ENCODE results near the gene HS3ST3A1.
"Not testable (repeated sequence)": the region's sequence is repeated elsewhere in the genome, so short reads cannot be mapped to it uniquely, and the experiment has no call there.

The HS3ST3A1 gene

DNA sequence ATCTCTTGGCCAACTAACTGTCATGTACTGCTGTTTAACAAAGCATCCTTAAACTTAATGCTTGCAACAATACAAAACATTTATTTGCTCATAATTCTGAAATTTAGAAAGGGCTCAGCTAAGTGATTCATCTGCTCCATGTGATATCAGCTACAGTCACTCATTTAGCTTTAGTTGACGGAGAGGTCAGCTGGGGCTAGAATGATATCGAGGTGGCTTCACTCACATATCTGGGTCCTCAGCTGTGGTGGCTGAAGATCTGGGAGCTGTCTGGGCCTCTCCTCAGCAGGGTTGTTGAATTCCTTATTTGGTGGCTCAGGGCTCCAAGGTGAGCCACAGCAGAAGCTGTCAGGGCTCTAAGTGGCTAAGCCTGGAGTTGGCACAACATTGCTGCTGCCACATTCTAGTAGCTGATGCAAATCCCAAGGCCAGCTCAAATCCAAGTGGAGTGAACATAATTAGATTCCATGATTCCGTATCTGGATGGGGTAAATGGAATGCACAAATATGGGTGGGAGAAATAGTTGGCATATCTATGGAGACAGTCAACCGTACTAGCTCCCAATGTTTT lies 62.8 kb downstream of the HS3ST3A1 start:
- peak; percentile 32 for DNase-seq (ENCODE audit: low read depth)

DNA sequence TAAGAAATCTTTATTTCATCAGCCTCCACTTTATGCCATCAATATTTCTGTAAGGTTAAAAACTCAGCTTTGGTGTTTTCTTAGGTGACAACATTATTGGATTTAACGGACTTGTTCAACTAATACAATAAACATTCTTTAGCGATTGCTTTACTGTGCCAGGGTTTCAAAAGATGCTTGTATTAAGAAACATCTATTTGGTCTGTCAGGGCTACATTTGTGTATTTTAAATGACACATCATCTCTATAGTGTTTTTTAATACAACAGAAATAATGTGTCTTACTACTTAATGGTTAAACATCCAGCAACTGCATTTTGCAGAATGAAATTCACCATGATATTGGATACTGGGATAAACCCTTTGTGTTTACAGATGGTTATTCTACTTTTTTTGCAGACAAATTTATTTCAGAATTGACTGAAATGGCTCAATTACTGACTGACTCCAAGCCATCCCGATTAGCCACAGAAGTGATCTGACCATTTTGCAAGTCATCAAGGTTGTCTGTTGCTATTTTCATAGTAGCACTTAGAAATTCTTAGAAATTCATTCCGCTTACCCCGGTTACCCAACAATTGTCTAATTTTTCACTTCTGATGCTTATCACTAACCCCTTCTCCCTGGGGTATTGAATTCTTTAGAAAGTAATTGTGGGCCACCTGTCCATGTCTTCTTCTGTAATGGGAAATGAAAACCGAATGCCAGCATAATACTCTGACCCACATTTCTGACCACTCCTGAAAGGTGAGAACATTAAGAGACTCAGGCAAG lies 63.7 kb downstream of the HS3ST3A1 start:
- no peak for DNase-seq (ENCODE audit: low read depth)

DNA sequence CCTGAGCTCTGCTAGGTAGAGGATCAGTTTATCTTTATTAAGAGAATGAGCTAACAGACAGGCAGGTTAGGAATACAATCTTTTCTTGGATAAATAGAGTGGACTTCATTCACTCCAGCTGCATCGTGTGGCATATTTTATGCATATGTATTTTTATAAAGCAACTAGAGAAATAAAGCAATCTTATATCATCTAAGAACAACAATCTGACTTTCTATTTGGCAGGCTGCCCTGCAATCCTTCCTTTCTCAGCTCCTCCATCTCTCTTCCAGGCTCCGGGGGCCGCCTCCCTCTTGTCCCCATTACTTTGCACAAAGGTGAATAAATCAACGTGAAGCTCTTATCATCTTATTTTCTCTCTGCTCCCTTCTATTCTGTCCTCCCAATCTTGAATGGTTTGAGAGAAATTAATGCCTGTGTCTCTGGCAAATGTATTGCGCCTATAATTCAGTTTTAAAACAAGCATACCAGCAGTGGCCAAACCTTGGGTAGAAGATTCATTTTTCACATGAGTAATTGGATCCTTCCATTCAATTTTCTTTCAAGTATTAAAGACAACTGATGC lies 64.5 kb downstream of the HS3ST3A1 start:
- DNase-seq (ENCODE audit: low read depth), result no peak

DNA sequence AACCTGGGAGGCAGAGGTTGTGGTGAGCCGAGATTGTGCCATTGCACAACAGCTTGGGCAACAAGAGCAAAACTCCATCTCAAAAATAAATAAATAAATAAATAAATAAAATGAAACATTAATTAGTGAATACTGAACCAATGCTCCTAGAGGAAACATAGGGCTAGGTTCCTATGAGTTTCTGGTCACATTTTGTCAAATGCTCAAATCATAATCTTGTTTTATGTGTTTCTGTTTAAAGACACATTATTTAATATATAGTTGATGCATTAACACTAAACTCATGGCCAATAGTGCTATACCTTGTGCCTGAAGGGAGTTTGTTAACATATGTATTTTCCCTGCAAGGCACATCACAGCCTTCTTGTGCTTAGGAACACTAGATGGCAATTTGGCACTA lies 66.8 kb downstream of the HS3ST3A1 start:
- no peak for DNase-seq (ENCODE audit: low read depth)

DNA sequence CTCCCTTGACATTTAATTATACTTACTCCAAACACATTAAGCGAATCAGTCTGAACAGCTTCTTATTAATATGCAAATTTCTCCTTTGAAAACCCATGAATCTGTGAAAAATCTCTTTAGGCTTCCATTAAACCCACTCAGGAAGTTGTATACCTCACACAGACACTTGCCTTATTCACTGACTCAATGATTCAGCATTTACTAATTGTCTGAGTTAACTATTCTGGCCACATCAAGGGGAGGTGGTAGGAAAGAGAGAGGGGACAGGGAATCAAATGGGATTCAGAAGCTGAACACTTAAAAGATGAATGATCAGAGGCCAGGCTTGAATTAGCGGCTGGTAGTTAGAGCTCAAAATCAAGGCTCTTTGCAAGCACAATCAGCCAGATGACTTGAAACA lies 70.0 kb downstream of the HS3ST3A1 start:
- DNase-seq (ENCODE audit: low read depth), result no peak

DNA sequence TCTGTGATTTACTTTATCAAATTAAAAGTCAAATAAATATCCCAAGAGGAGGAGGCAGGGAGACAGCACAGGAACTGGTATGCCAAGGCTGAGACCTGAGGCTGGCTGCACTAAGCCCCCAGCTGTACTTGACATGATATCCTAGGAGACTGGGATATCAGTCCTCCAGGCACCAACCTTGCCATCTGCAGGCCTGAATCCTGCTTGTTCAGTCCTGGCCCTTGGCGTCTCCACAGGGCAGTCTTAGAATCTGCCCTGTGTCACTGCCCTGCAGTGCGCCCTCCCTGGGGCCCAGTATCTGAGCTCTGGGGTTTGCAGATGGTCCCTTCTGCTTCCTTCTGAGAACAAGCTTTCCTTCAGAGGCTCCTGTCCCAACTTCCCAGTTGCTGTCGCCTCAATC lies 75.9 kb downstream of the HS3ST3A1 start:
- no peak for DNase-seq (ENCODE audit: low read depth)

DNA sequence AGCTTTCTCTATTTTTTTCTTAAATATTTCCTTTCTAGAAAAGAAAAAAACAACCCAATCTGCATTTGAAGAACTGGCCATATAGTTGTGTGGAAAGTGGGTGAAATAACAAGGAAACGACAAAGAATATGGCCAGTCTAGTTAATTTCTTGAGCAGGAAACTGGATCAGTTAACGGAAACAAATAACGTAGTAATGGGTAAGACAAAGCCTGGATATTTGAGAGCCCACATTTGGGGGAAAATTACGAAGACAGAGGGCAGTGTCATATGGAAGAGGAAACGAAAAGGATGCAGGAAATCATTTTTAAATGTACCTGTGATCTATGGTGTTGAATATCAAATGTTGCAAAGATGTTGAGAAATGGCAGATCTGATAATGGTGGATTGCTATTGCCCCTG lies 78.6 kb downstream of the HS3ST3A1 start:
- no peak for DNase-seq (ENCODE audit: low read depth)

DNA sequence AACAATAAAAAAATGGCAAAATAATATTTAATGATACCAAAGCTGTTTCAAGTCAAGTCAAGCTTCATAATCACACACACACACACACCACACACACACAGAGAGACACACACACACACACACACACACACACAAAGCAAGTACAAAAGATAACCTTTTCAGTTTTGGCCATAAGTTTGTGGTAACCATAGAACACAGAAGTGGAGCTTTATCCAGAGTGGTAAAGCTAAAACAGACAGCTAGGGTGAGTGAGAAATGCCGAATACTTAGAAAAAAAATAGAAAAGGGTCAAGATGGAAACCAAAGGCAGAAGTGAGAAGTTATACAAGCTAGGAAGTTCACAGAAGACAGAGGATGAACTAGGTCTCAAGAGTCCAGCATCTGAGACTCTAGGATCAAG lies 79.0 kb downstream of the HS3ST3A1 start:
- DNase-seq (ENCODE audit: low read depth), result no peak

DNA sequence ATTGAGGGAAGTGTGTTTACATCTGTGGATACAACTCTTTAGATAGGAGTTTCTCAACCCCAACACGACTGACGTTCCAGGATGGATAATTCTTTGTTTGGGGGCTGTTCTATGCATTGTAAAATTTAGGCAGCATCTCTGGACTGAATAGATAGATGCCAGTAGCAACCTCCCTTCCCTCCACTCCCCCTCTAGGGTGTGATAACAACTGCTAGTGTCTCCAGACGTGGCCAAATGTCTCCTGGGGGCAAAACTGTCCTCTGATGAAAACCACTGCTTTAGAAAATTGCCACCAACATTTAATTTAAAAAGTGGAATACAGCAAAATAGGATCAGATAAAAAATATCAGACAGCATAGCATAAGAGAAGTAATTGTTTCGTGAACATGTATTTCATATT lies 79.9 kb downstream of the HS3ST3A1 start:
- DNase-seq (ENCODE audit: low read depth), result no peak

DNA sequence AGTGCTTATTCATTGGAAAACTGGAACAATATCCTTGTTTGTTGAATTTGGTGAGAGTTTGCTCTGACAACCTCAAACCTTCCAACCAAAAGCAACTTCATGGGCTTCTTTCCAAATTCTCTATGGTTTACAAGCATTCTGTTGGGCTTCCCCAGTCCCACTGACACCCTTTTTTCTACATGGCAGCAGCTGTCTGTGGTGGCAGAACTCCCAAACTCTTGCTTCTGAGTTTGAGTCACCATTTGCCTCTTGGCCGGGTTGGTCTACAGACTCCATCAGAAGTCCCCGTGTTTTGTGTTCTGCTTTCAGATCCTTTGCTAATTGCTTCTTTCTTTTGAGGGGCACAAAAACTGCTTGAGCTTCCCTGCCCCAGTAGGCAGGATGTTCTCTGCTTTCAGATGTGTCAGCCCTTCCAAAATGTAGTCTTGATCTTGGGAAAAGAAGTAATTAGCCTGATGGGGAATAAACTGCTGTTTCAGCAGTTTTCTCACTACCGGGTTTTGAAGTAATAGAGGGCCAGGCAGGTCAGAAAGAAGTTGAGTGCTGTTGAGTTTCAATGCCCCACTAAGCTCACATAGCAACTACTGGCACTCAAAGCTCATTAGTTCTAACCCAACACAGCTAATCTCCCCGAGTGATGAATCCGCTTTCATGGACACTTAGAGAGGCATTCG lies 80.7 kb downstream of the HS3ST3A1 start:
- peak; percentile 86 for DNase-seq (ENCODE audit: low read depth)

DNA sequence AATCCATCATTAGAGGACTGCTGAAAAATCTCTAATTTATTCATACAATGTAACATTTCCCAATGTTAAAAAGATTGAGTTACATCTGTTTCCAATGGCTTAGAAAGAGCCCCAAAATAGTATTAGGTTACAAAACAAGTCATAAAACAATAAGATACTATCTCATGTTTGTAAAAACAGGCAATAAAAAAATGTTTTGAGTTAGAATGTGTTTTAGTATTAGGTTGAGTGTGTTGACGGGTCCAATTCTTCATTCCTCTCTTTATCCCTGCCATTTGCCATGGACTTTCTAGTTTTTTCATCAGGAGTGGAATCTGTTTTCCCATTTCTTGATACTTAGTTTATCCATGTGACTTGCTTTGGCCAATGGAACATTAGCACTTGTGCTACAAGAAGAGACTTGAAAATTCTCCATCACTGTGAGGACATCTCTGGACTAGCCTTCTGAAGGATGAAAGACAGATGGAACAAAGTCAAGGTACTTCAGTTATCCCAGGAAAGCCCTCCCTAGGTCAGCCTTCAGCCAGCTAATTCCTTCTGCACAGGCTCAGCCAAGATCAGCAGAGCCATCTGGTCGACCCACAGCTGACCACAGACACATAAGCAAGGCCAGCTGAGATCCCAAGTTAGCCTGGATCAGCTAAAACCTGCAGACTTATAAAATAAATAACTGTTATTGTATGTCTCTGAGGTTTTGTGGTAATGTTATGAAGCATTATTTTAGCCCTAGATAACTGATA lies 83.3 kb downstream of the HS3ST3A1 start:
- peak; percentile 82 for DNase-seq (ENCODE audit: low read depth)

DNA sequence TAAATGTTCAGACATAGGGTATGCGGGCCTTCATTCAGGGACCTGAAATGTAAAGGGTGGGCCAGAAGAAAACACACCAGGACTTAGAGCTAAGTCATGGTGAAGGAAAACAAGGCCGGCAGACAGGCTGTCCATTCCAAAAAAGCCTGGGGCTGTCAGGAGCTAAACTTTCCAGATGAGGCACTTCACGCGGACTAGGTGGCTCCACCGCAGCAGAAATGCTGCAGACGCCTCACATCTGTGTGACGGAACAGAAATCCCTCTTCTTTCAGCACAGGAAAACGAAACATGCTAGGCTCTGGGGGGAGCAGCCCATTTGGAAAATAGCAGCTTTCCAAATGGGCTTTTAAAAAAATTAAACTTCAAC lies 88.7 kb downstream of the HS3ST3A1 start:
- DNase-seq (ENCODE audit: low read depth), result peak; percentile 27

DNA sequence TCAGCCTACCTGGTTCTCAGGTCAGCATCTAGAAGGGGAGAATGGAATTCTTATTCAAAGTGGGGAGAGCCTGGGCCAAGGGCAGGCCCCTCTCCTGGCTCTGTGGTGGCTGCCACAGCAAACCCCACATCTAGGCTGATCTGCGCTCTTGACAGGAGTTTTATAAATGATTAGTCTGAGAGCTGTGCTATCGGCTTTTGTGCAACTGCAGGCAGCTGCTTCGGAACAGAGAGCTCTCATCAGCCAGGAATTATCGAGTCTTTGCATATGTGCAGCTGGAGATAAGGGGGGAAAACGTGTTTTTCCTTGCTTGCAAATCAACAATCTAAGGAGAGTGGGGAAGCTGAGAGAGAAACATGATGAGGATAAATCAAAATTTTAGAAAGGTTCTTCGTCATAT lies 91.7 kb downstream of the HS3ST3A1 start:
- DNase-seq (ENCODE audit: low read depth), result no peak

DNA sequence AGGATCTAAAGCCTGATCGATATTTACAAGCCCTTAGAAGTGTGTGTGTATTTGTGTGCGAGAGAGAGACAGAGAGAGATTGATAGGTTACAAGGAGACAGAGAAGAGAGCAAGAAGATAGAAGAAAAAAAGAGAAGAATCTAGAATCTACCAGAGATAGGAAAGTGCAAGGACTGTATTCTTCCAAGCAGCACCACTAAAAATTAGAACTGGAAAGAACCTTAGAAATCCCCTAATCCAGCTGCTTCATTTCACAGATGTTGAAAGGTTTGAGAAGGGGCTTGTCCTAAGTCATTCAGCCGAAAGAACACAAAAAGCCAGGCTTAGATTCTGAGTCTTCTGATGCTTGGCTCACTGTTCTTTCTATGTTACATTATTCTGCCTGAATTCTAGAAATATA lies 92.2 kb downstream of the HS3ST3A1 start:
- no peak for DNase-seq (ENCODE audit: low read depth)

DNA sequence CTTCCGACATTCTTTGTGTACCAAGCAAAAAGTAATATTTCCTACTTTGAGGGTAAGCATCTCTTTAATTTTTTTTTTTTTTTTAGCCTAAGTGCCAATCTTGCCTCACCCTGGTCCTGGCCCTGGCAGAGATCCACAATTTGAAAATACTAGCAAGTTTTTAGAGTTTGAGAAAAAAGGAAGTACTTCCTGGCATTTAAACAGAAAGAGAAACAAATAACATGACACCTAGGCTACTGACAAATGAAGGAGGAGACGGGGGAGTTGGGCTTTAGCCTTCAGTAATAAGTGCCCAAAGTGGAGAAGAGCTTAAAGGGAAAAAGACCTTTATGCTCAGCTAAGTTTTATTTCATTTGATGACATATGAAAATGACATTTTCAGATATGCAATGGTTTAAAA lies 92.8 kb downstream of the HS3ST3A1 start:
- peak; percentile 25 for DNase-seq (ENCODE audit: low read depth)

DNA sequence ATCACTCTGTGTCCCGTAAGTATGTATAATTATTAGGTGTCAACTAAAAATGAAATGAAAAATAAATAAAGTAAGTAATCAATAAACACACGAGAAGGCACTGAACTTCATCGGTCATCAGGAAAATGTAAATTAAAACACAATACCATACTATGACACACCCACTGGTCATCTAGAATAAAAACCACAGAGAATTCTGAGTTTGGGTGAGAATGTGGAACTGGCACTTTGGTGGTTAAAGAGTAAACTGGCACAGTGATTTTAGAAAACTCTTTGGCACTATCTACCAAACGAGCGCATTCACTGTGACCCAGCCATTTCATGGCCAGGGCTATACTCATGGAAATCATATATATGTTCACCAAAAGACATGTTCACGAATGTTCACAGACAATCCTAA lies 98.2 kb downstream of the HS3ST3A1 start:
- no peak for DNase-seq (ENCODE audit: low read depth)

DNA sequence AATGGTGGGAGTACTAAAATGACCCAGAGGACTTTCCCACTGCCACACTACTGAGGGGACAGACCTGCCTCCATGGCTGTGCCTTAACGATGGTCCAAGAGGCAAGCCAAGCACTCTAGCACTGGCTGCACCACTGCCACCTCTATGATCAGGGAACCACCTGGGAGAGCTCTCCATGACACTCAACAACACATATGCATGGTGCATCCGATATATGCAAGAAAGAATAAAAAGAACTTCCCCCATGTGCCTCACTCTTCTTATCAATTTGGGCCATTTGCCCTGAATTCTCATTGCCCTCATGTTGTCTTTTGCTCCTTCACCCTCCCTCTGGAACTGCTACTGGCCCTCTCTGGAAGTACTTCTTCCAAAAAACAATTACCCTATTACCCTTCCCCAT lies 99.5 kb downstream of the HS3ST3A1 start:
- no peak for DNase-seq (ENCODE audit: low read depth)

DNA sequence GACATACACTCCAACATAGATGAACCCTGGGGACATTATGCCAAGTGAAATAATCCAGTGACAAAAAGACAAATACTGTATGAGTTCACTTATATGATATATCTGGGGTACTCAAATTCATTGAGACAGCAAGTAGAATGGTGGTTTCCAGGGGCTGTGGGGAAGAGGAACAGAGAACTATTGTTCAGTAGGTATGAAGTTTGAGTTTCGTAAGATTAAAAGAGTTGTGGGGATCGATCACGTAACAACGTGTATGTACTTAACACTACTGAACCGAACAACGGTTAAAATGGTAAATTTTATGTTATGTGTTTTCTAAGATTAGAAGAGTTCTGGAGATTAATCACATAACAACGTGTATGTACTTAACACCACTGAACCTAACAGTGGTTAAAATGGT lies 100.8 kb downstream of the HS3ST3A1 start:
- no peak for DNase-seq (ENCODE audit: low read depth)

DNA sequence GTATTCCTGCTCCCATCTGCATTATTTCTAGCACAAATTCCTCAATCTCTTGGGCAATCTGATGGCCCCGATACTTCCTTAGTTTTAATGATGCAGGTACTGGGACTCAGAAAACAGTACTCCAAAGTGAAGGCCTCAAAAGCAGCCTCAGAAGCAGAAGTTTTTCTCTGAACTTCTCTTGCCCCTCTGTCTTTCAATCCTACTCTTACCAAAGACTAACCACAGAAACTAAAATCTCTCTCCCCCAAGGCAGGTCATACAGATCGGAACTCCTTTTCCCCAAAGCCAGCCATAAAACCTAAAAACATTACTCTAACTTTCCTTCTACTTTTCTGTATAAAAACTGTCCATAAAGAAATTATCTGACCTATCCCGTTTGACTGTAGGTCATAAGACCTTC lies 103.5 kb downstream of the HS3ST3A1 start:
- DNase-seq (ENCODE audit: low read depth), result no peak

DNA sequence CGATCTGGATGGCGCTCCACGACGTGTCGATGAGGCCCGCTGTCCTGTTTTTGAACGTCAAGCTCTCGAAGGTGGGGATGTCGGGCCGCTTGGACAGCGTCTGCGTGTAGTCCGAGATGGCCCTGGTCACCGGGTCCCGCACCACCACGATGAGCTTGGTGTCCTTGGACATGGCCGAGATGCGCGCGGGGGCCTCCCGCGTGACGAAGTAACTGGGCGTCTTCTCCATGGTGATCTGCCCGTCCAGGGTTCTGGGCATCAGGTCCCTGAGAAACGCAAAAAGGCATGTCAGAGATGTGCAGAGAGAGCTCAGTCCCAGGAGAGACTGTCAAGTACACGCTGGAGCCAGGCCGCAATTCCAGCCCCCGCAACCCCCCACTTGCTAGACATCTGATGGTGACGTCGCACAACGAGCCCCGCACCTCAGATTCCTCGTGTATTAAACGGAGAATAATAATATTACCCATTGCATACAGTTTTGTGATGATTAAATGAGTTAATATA lies 105.1 kb downstream of the HS3ST3A1 start:
- DNase-seq (ENCODE audit: low read depth), result not testable (repeated sequence)

DNA sequence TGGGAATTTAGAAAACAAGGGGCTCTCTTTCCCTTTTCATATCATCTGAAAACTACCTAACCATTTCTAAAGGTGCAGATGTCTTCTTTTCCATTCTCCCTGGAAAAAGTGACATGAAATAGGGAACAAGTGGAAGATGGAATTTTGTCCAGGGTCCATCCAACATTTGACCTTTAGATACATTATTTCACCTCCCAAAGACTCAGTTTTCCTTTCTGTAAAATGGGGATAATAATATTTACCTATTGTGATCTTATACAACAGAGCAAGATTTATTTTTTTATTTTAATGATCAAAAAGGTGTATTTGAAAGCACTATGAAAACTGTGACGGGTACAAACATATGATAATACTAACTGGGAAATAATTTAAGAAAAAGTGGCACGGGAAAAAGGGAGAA lies 106.3 kb downstream of the HS3ST3A1 start:
- DNase-seq (ENCODE audit: low read depth), result no peak

DNA sequence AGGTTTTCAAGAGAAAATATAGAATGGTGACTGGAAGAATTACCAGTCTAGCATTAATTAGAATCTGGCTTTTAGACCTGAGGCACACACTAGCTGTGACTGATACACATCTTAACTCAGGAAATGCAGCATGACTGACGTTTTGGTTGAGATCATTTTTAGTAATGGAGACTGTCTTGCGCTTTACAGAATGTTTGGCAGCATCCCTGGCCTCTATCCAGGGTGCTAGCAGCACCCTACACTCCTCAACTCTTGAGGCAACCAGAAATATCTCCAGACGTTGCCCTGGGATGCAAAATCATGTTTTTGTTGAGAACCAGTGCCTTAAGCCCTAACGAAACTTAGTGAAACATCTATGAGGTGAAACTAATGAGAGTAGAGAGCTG lies 109.0 kb downstream of the HS3ST3A1 start:
- DNase-seq (ENCODE audit: low read depth), result no peak

All from iris pigment epithelial cell (primary cell).